ENCODE measurements around the gene NIPBL.

NIPBL gene

GRCh38 chr5:36969700-36970395 is 93.3 kb downstream of the NIPBL start:
- FAIRE-seq = no peak
- TF ChIP-seq CTCF (IDR thresholded peaks at IDR 0.05; ENCODE audit: insufficient read depth, missing control alignments) = no peak
- DNase-seq (ENCODE audit: insufficient read length, low spot score) = no peak

GRCh38 chr5:36978196-36978595 is 101.6 kb downstream of the NIPBL start:
- no peak for TF ChIP-seq CTCF (IDR thresholded peaks at IDR 0.05; ENCODE audit: insufficient read depth, missing control alignments)
- FAIRE-seq = no peak
- no peak for DNase-seq (ENCODE audit: insufficient read length, low spot score)

DNA sequence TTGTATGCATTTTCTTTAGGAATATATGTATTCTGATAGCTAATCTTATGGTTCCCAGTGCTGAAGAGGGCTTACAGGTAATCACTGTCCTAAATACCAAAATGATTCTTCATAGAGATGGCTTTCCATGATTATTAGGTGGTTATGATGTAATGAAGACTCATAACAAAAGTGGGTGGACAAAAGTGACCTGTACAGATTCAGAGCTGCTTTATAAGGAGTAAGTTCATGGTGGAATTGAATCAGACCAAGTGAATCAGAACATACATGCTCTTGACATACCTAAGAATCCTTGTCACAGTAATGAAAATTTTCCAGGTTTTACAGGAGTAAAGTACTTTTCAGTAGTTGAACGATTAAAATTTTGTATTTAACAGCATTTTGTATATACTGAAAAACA is 105.6 kb downstream of the NIPBL start:
- no peak for FAIRE-seq
- DNase-seq (ENCODE audit: insufficient read length, low spot score) = no peak
- no peak for TF ChIP-seq CTCF (IDR thresholded peaks at IDR 0.05; ENCODE audit: insufficient read depth, missing control alignments)

DNA sequence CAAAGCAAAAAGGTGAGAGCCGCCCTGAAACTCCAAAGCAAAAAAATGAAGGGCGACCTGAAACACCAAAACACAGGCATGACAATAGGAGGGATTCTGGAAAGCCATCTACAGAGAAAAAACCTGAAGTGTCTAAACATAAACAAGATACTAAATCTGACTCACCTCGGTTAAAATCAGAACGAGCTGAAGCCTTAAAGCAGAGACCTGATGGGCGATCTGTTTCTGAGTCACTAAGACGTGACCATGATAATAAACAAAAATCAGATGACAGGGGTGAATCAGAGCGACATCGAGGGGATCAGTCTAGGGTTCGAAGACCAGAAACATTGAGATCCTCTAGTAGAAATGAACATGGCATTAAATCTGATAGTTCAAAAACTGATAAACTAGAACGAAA is 108.8 kb downstream of the NIPBL start:
- DNase-seq (ENCODE audit: insufficient read length, low spot score) (no peak), FAIRE-seq (no peak)
- no peak for TF ChIP-seq CTCF (IDR thresholded peaks at IDR 0.05; ENCODE audit: insufficient read depth, missing control alignments)

DNA sequence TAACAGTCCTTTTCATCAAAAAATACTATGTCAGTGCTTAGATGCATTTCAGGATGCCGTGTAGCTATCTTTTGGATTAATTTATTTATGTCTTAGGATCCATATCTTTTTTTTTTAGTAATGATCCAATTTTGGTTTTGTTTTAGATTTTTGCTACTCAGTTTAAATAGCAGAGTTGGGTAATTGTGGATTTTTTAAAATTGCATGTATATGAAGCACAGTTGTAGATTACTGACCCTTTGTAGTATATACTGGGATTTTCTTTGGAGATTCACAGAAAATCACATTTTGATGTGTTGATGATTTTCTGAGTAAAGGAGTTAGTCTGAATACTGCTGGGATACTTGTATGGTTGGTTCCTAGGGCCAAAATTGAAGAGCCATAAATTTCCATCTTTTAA is 111.8 kb downstream of the NIPBL start:
- no peak for TF ChIP-seq CTCF (IDR thresholded peaks at IDR 0.05; ENCODE audit: insufficient read depth, missing control alignments)
- no peak for FAIRE-seq

DNA sequence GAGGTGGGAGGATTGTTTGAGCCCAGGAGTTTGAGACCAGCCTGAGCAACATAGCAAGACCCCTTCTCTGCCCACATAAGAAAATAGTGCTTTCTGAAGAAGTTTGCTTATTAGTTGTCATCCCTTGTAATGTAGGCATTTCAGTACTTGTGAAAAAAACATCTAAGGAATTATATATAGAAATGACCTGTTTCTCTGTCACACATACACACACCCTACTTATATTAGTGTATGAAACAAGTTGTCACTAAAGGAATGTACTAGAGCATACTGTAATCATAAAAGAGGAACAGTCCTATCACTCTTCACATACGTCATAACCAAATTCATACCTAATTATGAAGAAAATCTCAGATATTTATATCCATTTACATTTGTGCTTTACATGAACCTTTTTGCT is 122.0 kb downstream of the NIPBL start:
- FAIRE-seq = no peak
- DNase-seq (ENCODE audit: insufficient read length, low spot score) = no peak
- no peak for TF ChIP-seq CTCF (IDR thresholded peaks at IDR 0.05; ENCODE audit: insufficient read depth, missing control alignments)

More for the DNA sequence above, 111.8 kb downstream of the NIPBL start:
- DNase-seq (ENCODE audit: insufficient read length, low spot score) = no peak

DNA sequence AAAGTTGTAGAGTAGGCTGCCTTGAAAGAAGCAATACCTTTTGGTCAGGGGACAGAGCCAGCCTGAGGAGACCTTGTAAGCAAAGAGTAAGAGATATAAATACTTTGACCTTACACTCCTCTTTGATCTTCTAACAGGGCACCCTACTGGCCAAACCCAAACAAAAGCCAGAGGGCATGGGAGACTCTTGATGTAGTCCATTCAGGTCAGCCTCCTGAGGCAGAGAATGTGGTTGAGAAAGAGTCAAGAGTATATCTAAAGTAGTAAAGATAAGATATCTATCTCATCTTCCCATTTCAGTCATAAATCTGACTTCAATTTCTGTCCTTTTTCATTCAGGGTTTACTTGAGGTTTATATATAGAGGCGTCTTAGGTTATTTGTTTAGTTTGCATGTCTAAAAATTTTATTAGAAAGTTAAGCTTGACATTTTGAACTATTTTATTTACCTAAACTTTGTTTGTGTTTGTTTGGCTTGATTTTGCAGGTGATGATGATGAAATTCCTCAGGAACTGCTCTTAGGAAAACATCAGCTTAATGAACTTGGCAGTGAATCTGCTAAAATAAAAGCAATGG is 125.7 kb downstream of the NIPBL start:
- no peak for TF ChIP-seq CTCF (IDR thresholded peaks at IDR 0.05; ENCODE audit: insufficient read depth, missing control alignments)
- FAIRE-seq (no peak), DNase-seq (ENCODE audit: insufficient read length, low spot score) (no peak)

Measured in D721Med (cell line).